K562 (cell line): ENCODE measurements around the gene ANKLE2. TPM values are rescaled to one million over a fixed set of nuclear protein-coding genes. Genes with fewer than 3 reads are reported as not detected.

Experiments
- CTBP1 ChIP-seq: fragments of 450-650 bp; IDR thresholded peaks from 2 replicates; pipeline ENCODE4 v1.6.1; 2016; ENCODE audit warnings: borderline replicate concordance
- ELF2 ChIP-seq: fragments of 250-450 bp; sonication (Bioruptor Pico); IDR thresholded peaks from 2 replicates; pipeline ENCODE4 v1.5.0; 2021; ENCODE audit warnings: mild to moderate bottlenecking
- GTF2E2 ChIP-seq: fragments of 200-800 bp; sonication (Bioruptor generic); IDR thresholded peaks from 2 replicates; pipeline ENCODE4 v1.6.1; 2016; ENCODE audit warnings: missing genetic modification characterization, missing compliant biosample characterization
- NCOA6 ChIP-seq: fragments of 450-650 bp; IDR thresholded peaks from 2 replicates; pipeline ENCODE4 v1.6.1; 2017; ENCODE audit warnings: mild to moderate bottlenecking
- RBM22 ChIP-seq: fragments of 200-400 bp; formaldehyde crosslinking; IDR thresholded peaks from 2 replicates; pipeline ENCODE4 v1.6.1; 2018; ENCODE audit warnings: low read length, low read depth; ENCODE audit not compliant: poor library complexity, severe bottlenecking
- ZNF239 ChIP-seq: fragments of 250-450 bp; sonication (Bioruptor Pico); IDR thresholded peaks from 2 replicates; pipeline ENCODE4 v1.4.0; 2020; ENCODE audit warnings: mild to moderate bottlenecking
- polyA plus RNA-seq, 8 experiments: library from polyadenylated mRNA; depleted of rRNA in 4 of 8; stranded (reverse) in 5 of 8; unstranded in 3 of 8; fragments of >200 nt; fragmentation: Nextera tagmentation in 2 of 8; fragmentation: Illumina TruSeq in 1 of 8; extraction: Ambion mirVana in 2 of 8; extraction: Trizol in 1 of 8; gene quantifications; 2 replicates each; pipeline versions ENCODE4 v1.2.1 to v1.2.3, GENCODE V29; 2011 to 2014; ENCODE audit warnings: inconsistent platforms in 1 of 8, missing spikeins in 1 of 8
- total RNA-seq, 7 experiments: library from RNA; depleted of rRNA in 6 of 7; stranded (reverse); fragments of >200 nt in 6 of 7; fragmentation: Illumina TruSeq in 2 of 7; extraction: Trizol in 2 of 7; gene quantifications; 2 replicates each; pipeline versions ENCODE4 v1.2.1 to v1.2.3, GENCODE V29; 2011 to 2021; ENCODE audit warnings: low replicate concordance in 1 of 7
- TF ChIP-seq, protein P1 (sequence below): fragments of 250-450 bp; sonication (Bioruptor Pico); IDR thresholded peaks from 2 replicates; pipeline ENCODE4 v1.8.0; 2022; ENCODE audit warnings: moderate library complexity, mild to moderate bottlenecking, inconsistent platforms
- TF ChIP-seq, protein P2 (sequence below): fragments of 450-650 bp; IDR thresholded peaks from 2 replicates; pipeline ENCODE4 v1.6.1; 2016; ENCODE audit warnings: borderline replicate concordance
- TF ChIP-seq, protein P3 (sequence below): fragments of 250-450 bp; sonication (Bioruptor Pico); IDR thresholded peaks from 2 replicates; pipeline ENCODE4 v1.4.0; 2020; ENCODE audit warnings: mild to moderate bottlenecking, moderate library complexity
- TF ChIP-seq, protein P4 (sequence below), 2 experiments: fragments of 450-650 bp; IDR thresholded peaks; 2 replicates each; pipeline ENCODE4 v1.6.1; 2016
- TF ChIP-seq, protein P5 (sequence below): sonication (generic); formaldehyde crosslinking; IDR thresholded peaks from 2 replicates; pipeline ENCODE4 v1.8.0; 2022; ENCODE audit warnings: mild to moderate bottlenecking, missing genetic modification reagents
- TF ChIP-seq, protein P6 (sequence below): sonication (generic); formaldehyde crosslinking; IDR thresholded peaks from 2 replicates; pipeline ENCODE4 v1.8.0; 2023; ENCODE audit warnings: mild to moderate bottlenecking, missing genetic modification reagents
- TF ChIP-seq, protein P7 (sequence below), 3 experiments: IDR thresholded peaks in 2 of 3; conservative IDR thresholded peaks in 1 of 3; 2 replicates each; pipeline ENCODE4 v1.5.1; 2011 to 2012; ENCODE audit warnings: low read length in 3 of 3, mild to moderate bottlenecking in 3 of 3, control low read depth in 2 of 3, improper control_type of control experiment in 1 of 3, inconsistent platforms in 1 of 3, low read depth in 1 of 3, mixed read lengths in 1 of 3, moderate library complexity in 1 of 3; ENCODE audit not compliant: insufficient read depth in 2 of 3

ANKLE2 gene
- total and polyA plus RNA-seq, 9 of the 15 experiments (the other 6 are each of a cell fraction or from before 2014, with no cell fraction given), result 3.2 to 57.7 (median 45.6) TPM

DNA sequence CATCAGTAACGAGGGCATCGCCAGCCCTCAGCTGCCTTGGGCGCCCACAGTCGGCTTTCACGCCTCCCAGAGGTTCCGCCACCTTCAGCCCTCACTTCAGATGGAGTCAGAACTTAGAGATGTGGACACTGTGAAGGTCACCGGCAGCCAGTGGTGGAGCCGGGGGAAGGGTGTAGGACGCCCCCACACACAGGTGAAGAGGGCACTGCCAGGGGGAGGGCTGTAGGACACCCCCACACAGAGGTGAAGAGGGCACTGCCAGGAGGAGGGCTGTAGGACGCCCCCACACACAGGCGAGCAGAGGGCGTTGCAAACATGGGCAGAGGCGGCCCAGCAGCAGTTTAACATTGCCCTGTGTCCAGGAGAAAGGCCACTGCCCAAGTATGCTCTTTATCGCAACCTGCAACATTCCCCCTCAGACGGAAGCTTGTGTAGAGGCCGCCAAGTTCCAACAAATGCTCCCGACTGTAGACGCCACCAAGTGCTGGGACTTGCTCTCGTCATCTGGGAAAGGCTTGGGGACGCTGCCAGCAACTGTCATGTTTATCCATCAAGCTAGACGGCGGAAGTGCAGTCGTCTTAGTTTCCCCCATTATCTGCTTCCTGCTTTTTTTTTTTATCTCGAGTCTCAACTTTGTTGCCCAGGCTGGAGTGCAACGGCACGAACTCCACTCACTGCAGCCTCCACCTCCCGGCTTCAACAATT lies 4.9 kb upstream of the ANKLE2 start (continued):
- TF ChIP-seq GTF2E2 (no peak), RBM22 (no peak), ELF2 (CRISPR knock-in tag) (no peak), NCOA6 (no peak), CTBP1 (peak; percentile 18; the same call in 1 of the 2 replicates), ZNF239 (CRISPR knock-in tag) (no peak)
- TF ChIP-seq, protein P1, sequence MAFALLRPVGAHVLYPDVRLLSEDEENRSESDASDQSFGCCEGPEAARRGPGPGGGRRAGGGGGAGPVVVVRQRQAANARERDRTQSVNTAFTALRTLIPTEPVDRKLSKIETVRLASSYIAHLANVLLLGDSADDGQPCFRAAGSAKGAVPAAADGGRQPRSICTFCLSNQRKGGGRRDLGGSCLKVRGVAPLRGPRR (CRISPR knock-in tag), result no peak
- TF ChIP-seq, protein P2, sequence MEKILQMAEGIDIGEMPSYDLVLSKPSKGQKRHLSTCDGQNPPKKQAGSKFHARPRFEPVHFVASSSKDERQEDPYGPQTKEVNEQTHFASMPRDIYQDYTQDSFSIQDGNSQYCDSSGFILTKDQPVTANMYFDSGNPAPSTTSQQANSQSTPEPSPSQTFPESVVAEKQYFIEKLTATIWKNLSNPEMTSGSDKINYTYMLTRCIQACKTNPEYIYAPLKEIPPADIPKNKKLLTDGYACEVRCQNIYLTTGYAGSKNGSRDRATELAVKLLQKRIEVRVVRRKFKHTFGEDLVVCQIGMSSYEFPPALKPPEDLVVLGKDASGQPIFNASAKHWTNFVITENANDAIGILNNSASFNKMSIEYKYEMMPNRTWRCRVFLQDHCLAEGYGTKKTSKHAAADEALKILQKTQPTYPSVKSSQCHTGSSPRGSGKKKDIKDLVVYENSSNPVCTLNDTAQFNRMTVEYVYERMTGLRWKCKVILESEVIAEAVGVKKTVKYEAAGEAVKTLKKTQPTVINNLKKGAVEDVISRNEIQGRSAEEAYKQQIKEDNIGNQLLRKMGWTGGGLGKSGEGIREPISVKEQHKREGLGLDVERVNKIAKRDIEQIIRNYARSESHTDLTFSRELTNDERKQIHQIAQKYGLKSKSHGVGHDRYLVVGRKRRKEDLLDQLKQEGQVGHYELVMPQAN, result no peak
- TF ChIP-seq, protein P3, sequence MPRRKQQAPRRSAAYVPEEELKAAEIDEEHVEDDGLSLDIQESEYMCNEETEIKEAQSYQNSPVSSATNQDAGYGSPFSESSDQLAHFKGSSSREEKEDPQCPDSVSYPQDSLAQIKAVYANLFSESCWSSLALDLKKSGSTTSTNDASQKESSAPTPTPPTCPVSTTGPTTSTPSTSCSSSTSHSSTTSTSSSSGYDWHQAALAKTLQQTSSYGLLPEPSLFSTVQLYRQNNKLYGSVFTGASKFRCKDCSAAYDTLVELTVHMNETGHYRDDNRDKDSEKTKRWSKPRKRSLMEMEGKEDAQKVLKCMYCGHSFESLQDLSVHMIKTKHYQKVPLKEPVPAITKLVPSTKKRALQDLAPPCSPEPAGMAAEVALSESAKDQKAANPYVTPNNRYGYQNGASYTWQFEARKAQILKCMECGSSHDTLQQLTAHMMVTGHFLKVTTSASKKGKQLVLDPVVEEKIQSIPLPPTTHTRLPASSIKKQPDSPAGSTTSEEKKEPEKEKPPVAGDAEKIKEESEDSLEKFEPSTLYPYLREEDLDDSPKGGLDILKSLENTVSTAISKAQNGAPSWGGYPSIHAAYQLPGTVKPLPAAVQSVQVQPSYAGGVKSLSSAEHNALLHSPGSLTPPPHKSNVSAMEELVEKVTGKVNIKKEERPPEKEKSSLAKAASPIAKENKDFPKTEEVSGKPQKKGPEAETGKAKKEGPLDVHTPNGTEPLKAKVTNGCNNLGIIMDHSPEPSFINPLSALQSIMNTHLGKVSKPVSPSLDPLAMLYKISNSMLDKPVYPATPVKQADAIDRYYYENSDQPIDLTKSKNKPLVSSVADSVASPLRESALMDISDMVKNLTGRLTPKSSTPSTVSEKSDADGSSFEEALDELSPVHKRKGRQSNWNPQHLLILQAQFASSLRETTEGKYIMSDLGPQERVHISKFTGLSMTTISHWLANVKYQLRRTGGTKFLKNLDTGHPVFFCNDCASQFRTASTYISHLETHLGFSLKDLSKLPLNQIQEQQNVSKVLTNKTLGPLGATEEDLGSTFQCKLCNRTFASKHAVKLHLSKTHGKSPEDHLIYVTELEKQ, result no peak
- TF ChIP-seq, protein P4, sequence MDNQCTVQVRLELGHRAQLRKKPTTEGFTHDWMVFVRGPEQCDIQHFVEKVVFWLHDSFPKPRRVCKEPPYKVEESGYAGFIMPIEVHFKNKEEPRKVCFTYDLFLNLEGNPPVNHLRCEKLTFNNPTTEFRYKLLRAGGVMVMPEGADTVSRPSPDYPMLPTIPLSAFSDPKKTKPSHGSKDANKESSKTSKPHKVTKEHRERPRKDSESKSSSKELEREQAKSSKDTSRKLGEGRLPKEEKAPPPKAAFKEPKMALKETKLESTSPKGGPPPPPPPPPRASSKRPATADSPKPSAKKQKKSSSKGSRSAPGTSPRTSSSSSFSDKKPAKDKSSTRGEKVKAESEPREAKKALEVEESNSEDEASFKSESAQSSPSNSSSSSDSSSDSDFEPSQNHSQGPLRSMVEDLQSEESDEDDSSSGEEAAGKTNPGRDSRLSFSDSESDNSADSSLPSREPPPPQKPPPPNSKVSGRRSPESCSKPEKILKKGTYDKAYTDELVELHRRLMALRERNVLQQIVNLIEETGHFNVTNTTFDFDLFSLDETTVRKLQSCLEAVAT (IDR thresholded peaks at IDR 0.05), result no peak
- TF ChIP-seq, protein P5, sequence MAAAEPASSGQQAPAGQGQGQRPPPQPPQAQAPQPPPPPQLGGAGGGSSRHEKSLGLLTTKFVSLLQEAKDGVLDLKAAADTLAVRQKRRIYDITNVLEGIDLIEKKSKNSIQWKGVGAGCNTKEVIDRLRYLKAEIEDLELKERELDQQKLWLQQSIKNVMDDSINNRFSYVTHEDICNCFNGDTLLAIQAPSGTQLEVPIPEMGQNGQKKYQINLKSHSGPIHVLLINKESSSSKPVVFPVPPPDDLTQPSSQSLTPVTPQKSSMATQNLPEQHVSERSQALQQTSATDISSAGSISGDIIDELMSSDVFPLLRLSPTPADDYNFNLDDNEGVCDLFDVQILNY (CRISPR knock-in tag), result no peak
- TF ChIP-seq, protein P6, sequence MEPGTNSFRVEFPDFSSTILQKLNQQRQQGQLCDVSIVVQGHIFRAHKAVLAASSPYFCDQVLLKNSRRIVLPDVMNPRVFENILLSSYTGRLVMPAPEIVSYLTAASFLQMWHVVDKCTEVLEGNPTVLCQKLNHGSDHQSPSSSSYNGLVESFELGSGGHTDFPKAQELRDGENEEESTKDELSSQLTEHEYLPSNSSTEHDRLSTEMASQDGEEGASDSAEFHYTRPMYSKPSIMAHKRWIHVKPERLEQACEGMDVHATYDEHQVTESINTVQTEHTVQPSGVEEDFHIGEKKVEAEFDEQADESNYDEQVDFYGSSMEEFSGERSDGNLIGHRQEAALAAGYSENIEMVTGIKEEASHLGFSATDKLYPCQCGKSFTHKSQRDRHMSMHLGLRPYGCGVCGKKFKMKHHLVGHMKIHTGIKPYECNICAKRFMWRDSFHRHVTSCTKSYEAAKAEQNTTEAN (CRISPR knock-in tag), result no peak
- TF ChIP-seq, protein P7, sequence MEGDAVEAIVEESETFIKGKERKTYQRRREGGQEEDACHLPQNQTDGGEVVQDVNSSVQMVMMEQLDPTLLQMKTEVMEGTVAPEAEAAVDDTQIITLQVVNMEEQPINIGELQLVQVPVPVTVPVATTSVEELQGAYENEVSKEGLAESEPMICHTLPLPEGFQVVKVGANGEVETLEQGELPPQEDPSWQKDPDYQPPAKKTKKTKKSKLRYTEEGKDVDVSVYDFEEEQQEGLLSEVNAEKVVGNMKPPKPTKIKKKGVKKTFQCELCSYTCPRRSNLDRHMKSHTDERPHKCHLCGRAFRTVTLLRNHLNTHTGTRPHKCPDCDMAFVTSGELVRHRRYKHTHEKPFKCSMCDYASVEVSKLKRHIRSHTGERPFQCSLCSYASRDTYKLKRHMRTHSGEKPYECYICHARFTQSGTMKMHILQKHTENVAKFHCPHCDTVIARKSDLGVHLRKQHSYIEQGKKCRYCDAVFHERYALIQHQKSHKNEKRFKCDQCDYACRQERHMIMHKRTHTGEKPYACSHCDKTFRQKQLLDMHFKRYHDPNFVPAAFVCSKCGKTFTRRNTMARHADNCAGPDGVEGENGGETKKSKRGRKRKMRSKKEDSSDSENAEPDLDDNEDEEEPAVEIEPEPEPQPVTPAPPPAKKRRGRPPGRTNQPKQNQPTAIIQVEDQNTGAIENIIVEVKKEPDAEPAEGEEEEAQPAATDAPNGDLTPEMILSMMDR (IDR thresholded peaks at IDR 0.05 in 2 of 3, conservative IDR thresholded peaks at IDR 0.05 in 1 of 3; ENCODE audit: insufficient read depth in 2 of 3, low read depth in 1 of 3, low read length in 3 of 3), result peak in 1 of 3 experiments; percentile 27; a peak in 1 of 6 replicates
